Stimulated activated CD4-positive, alpha-beta T cell treated with anti-CD3 and anti-CD28 coated beads, Interleukin-12 subunit alpha, Interleukin-12 subunit beta, amount 100 ng/mL, for 24 hours (primary cell): ENCODE results near the gene LTBR.

Source experiments
- DNase-seq, 2 experiments: peaks; one replicate each; pipeline ENCODE4 v3.0.0-alpha.2; 2020; ENCODE audit warnings: low read depth in 2 of 2

The LTBR gene

GRCh38 chr12:6346942-6347341 is 37.0 kb upstream of the LTBR start:
- DNase-seq = no peak

- no peak for DNase-seq
Measured at GRCh38 chr12:6347367-6348338, 36.3 kb upstream of the LTBR start.

- DNase-seq = no peak
Measured at GRCh38 chr12:6351622-6352021, 32.3 kb upstream of the LTBR start.

GRCh38 chr12:6352193-6353173 is 31.5 kb upstream of the LTBR start:
- DNase-seq = no peak

- no peak for DNase-seq
Measured at GRCh38 chr12:6354495-6355393, 29.2 kb upstream of the LTBR start.

GRCh38 chr12:6355491-6356373 is 28.2 kb upstream of the LTBR start:
- no peak for DNase-seq

GRCh38 chr12:6356374-6356820 is 27.6 kb upstream of the LTBR start:
- no peak for DNase-seq

- no peak for DNase-seq
Measured at GRCh38 chr12:6358881-6359280, 25.1 kb upstream of the LTBR start.

GRCh38 chr12:6360080-6360571 is 23.8 kb upstream of the LTBR start:
- no peak for DNase-seq

- DNase-seq = no peak
Measured at GRCh38 chr12:6360578-6361490, 23.1 kb upstream of the LTBR start.

GRCh38 chr12:6361834-6362233 is 22.1 kb upstream of the LTBR start:
- no peak for DNase-seq

GRCh38 chr12:6362403-6362802 is 21.6 kb upstream of the LTBR start:
- no peak for DNase-seq

- no peak for DNase-seq
Measured at GRCh38 chr12:6363010-6363329, 21.0 kb upstream of the LTBR start.

GRCh38 chr12:6363330-6364043 is 20.5 kb upstream of the LTBR start:
- peak; percentile 46 to 67 for DNase-seq

- DNase-seq = no peak
Measured at GRCh38 chr12:6364044-6364374, 20.0 kb upstream of the LTBR start.

- no peak for DNase-seq
Measured at GRCh38 chr12:6367065-6367968, 16.6 kb upstream of the LTBR start.
